SK-MEL-5 (cell line): Measurements from ENCODE around the gene GPX3. TPM values are rescaled to one million over a fixed set of nuclear protein-coding genes. Genes with fewer than 3 reads are reported as not detected.

Source experiments
- DNase-seq: peaks from one replicate; pipeline ENCODE4 v3.0.0-alpha.2; 2016; ENCODE audit warnings: low read depth, low spot score
- in situ Hi-C: cut with HindIII; loops from 2 replicates; pipeline ENCODE4 v1.10.0; 2016; ENCODE audit warnings: low sequenced_read_pairs, high pct_unique_total_duplicates, low pct_unique_long_range_greater_than_20kb
- total RNA-seq: library from RNA; depleted of rRNA; stranded (reverse); fragments of >200 nt; shearing (Covaris generic); gene quantifications from 2 replicates; pipeline ENCODE4 v1.2.3, GENCODE V29; 2014

Gene GPX3
- total RNA-seq, 1 experiment from 2014 or later = 1.2 TPM

DNA sequence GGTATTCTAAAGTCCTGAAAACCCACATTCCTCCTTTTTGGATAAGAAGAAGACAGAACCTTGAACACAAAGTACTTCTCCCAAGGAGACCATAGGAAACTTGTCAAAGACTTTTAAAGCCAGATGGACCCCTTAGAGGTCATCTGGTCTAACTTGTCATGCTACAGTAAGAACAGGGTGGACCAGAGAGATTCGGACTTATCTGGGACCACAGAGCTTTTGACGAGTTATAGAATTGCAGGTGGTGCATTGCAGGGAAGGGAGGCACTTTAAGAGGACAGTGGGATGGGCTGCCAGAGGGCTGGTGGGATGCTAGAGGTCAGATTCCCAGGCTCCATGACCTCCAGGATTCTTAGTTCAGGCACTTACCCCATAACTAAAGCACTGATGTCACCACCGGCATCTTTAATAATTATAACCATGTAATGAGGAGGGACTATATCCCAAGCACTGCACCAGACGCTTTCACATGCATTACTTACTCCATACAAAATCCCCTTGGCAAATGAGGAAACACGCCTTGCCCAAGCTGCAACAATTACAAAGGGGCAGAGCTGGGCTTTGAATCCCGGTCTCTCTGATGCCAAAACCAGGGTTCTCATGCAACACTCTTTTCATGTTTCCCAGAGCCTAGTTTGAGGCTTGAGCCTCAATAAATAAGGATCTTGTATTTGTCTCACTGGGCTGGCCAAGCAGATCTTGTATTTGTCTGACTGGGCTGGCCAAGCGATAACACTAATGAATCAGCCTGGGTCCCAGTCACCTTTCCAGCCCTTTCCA is 12.8 kb upstream of the GPX3 start:
- DNase-seq = no peak
- in situ Hi-C loops = no loop called here

DNA sequence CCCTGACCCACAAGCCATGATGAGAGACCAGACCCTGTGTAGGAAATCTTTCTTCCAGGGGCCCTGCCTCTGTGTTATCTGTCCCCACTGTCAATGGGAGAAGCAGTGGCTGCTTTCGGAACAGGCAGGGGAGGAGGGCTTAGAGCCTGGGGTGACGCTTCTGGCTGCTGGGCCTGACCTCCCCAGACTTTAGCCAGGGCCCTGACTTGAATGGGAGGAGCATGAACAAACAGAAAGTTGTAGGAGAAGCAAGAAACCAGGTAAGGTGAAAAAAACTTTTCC is 12.2 kb upstream of the GPX3 start:
- in situ Hi-C loops = no loop called here
- no peak for DNase-seq

DNA sequence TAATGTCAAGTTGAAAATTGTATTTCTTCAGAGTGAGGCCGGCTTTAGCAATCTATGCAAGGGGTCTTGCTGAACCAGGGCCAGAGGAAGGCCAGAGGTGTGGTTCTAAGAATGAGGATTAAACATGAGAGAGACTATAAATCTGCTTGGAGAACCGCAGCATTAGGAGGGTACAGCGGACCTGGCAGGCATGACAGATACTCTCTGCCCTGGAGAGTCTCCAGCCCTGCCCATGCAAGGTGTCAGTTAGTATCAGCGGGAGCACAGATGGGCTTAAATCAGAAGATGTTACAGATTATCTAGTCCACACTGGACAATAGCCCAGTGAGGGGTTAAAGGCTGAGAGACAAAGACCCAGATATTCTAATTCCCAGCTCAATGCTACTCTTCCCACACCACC is 11.5 kb upstream of the GPX3 start:
- in situ Hi-C loops = no loop called here

DNA sequence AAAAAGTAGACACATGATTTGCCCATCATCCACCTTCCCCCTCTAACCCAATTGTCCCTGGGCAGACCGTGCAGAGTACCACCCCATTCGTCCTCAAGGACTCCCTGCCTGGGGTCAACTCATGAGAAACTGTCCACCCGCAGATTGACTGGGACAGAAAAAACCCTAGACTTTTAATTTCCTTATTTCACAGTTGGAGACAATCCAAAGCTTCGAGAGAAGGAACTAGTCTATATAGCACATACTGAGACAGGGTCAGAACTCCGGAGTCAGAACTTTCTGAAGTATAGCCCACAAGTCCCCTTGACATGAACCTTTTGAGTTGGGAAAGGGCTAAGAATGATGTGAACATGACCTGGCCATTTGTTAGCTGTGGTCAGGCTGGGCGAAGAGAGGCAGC is 7.5 kb upstream of the GPX3 start:
- no peak for DNase-seq
- in situ Hi-C loops = no loop called here

More for the DNA sequence above, 11.5 kb upstream of the GPX3 start:
- no peak for DNase-seq

DNA sequence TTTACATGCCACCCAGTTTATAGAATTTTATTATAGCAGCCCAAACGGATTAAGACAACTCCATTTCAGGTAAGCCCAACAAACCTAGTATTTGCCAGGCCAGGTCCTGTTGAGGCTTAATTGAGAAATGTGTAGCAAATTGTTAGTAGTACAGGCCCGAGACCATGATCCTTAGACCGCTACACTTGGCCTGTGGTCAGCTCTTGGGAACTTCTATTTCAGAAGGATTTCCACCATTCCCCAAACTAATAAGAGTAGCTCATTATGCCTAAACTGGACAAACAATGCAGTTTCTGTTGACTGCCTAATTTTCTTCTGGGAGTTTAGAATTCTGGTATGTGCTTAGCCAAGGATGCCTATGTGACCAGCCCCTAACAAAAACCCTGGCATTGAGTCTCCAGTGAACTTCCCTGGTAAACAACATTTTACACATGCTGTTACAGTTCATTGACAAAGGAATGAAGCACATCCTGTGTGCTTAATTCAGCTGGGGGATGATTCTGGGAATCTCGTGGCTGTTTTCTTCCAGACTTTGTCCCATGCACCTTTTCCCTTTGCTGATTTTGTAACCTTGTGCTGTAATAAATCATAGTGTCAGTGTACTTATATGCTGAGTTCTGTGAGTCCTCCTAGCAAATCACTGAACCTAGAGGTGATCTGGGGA is 5.6 kb upstream of the GPX3 start:
- peak; percentile 31 for DNase-seq
- in situ Hi-C loops = no loop called here

DNA sequence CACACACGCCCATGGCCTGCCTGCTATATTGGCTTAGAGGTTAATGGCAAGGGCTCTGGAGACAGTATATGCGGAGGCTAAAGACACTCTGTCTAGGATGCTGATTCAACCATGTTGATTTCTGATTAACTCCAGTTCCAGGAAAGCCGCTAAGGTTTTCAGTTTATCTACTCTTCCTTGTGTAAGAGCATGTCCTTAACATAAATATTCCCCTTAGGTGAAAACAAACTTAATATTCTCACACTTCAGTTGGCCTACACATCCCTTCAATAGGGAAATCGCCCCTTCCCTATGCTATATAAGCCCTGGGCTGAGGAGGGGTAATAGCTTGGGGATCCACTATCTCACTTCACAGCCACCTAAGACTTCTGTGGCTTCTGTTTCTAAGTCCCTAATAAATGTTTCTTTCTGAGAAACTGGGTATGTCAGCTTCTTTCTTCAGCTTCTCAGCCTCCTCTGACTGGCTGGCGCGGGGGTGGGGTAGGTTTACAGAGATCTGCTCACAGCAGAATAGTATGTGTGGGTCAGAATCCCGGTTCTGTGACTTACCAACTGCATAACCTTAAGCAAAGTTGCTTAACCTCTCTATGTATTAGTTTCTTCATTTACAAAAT is 4.3 kb upstream of the GPX3 start:
- no peak for DNase-seq
- in situ Hi-C loops = no loop called here

DNA sequence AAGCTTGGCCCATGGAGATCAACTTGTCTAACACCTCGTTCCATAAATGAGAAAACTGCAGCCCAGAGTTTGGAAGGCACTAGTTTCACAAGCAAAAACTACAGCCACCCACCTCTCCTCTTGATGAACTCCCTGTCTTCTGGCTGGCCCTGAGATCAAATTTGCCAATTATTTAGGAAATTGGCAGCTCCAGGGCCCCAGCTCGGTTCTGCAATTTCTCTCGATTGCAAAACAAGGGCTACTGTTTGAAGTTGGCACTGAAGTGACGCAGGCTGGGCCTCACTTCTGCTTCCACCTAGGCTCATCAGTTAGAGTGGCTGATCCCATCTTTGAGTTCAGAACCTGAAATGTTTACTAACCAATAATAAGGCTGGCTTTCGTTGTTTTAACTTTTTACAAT is 3.7 kb upstream of the GPX3 start:
- DNase-seq = no peak
- in situ Hi-C loops = no loop called here

DNA sequence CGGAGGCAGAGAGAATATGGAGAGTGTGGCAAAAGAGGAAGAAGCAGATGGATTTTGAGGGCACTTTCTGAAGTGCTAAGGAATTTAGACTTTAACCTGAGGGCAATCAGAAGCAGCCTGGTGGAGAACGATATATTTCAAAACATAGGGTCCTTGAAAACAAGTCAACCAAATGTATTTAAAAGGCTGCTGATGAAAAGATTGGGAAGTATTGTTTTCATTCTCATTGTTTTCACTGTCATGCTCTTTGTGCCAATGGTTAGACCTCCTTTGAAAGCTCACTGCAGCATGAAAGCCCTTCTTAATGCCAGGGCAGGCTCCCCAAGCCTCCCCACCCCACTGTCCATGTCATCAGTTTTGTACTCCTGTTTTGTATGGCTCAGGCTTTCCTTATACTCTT is 2.5 kb upstream of the GPX3 start:
- no peak for DNase-seq
- in situ Hi-C loops = no loop called here

DNA sequence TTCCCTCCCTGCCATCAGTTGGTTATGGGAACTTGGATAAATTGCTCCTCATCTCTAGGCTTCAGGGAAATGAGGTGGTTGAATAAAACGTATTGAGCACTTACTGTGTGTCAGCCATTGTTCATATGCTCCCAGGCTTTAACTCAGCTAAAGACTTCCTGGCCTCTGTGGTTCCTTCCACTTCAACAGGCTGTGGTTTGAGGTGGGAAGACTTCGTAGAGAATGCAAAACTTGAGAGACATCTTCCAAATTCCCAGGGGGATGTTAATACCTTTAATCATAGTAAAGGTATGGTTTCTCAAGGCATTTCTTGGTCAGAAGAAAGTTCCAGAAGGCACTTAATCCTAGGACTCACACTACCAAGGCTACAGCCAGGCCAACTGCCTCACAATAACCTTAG is 1.5 kb upstream of the GPX3 start:
- in situ Hi-C loops = no loop called here
- no peak for DNase-seq

DNA sequence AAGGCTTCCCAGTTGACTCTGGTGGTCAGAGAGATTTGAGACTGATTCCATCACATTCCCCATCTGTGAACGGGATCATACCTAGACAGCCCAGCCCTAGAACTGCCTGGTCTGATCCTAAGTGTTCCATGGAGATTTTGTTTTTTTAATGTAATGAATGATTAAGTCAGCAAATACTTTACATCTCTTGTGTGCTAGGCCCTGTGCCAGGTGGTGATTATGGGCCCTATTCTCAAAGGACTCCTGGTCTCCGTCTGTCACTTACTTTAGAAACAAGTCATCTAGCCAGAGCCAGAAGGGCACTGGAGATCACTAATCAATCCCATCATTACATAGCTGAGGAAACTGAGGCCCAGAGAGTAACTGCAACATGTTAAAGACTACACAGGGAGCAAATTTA is 1.1 kb upstream of the GPX3 start:
- DNase-seq = no peak
- in situ Hi-C loops = no loop called here

DNA sequence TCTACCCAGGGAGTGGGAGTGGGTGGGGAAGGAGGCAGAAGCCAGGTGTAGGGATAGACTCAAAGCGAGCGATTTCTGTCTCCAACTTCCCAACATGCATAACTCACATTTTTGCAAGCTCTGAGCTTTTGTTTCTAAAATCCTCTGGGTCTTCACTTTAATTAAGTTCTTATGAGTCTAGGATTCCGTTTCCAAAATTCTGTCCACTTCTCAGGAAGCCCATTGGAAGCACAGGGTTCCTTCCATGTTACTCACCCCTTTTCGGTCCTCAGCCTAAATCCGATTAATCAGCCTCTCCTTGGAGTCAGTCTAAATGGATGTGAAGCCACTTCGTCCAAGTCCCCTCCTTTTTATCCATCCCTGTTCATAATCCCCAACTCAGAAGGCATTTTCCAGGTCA is 1.4 kb downstream of the GPX3 start:
- DNase-seq = no peak
- in situ Hi-C loops = no loop called here

DNA sequence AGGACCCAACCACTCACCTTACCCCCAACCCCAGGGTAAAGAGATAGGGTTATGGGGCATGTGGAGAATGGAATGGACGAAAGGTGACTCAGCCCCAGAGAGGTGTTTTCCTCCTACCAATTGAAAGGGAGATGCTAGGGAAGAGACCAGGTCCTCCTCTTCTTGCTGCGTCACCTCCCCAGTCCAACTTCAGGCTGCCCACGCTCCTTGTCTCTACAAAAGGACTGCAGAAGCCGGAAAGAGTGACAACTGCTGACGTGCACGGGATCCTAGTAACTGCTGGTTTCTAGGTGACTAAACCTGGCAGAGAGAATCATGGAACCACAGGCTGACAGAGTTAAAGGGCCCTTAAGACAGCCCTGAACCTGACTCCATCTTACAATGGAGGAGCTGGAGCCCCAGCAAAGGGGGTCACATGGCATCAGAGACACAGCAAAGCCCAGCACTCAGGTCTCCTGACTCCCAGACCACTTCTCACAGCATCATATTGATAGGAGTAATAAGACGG is 2.2 kb downstream of the GPX3 start:
- DNase-seq = no peak
- in situ Hi-C loops = no loop called here

DNA sequence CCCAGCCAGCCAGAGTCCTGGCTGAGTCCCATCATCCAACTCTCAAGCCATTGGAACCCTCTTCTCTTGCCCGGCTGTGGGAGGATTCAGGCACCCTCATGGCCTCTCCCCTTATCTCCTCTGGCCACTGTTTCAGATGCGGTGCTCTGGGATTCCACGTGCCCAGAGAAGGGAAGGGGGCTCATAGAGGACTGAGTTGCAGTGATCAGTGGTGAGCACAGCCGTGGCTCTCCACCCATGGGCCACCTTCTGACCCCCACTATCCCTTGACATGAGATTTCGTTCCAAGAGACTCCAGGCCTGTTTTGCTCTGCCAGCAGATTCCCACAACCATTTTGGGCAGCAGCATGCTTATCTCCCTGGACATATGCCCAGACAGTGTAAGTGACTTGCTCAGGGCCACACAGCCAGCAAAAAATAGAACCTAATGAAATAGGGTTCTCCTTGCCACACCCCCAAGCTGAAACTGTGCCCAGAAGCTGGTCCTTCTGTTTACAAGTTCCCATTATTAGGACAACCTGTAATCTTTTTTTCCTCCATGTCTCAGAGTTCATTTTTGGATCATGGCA is 2.7 kb downstream of the GPX3 start:
- in situ Hi-C loops = no loop called here
- no peak for DNase-seq

DNA sequence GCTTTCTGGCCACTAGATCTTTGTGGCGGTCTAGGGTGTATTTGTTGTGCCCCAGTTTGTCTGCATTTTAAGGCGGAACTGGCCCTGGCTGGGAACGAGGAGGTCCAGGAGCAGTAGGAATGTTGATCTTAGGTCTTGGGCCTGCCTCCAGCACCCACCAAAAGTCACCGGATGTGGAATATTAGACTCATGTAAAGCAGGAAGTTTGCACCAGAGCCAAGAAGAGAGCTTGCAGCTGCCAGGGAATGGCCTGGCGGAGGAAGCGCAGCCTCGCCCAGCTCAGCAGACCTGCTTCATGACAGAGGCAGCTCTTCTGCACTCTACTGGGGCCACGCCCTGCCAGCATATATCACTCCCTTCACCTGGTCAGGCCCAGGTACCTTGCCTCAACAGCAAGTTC is 3.3 kb downstream of the GPX3 start:
- in situ Hi-C loops = no loop called here
- no peak for DNase-seq

DNA sequence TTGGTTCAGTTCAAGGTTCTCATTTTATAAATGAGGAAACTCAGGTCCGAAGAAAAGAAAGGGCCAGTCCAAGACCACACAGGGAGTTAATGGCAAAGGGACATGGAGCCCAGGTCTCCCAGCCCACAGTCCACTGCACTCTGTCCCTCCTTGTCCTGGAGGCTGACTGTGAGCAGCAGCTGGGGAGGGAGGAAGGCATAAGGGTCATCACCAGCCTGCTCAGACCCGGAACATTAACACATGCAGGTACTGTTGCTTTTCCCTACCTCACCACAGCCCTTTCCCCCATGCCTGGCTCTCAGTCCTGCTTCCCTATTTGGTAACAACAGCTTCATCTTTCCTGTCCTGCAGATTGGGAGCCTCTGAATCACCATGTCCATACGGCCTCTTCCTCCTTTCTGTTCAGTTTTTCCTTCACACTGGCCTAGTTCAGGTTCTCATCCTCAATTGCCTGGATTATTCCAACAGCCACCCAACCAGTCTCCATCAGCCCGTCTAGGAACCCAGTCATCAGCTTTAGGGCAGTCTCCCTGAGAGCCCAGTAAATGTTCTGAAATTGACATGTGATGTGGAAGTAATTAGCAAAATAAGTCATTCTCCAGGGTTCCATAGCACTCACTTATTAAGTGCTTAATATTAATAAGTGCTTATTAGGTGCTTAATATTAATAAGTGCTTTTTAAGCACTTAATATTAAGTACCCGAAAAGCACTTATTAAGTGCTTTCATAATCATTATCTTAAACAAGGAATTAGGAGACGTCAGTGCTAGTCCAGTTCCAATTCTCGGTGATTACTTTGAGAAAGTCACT is 4.3 kb downstream of the GPX3 start:
- in situ Hi-C loops = no loop called here
- DNase-seq = no peak

DNA sequence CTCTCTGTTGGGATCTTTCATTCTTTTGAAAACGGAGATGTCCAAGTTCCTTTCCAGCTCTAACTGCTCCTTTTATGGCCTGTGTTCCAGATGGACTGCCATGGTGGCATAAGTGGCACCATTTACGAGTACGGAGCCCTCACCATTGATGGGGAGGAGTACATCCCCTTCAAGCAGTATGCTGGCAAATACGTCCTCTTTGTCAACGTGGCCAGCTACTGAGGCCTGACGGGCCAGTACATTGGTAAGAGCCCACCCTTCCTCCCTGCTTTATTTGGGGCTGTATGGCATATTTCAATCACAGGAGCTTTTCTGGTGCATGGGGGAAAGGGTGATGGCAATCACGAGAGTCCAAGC is 4.8 kb downstream of the GPX3 start:
- DNase-seq = no peak
- in situ Hi-C loops = no loop called here

DNA sequence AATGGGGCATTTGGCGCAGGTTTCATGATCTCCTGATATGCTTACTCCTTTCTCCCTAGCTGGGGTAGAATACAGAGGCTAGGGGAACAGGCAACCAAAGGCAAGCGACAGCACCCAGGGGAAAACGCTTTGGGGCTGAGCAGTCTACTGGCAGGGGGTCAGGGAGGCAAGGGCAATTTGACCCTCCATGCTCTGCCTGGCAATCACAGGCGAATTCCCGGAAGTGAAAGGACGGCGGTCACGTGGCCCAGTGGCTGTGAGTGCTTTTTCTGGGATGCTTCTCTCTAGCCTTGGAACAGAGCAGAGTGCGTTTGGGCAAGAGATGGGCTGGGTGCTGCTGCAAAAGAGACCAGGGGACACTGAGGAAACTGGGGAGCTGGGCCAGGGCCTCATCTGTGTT is 5.7 kb downstream of the GPX3 start:
- in situ Hi-C loops = no loop called here
- no peak for DNase-seq

DNA sequence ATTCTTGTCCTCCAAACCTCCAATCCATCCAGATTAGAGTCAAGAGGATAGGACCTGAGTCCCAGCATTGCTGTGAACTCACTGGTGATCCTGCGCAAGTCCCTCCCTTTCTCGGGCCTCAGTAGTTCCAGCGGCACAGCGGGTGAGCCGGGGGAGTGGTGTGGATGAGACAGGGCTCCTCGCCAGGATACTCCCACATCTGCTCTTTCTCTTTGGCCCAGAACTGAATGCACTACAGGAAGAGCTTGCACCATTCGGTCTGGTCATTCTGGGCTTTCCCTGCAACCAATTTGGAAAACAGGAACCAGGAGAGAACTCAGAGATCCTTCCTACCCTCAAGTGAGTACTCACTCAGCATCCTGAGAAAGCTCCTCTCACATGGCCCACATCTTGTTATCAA is 6.3 kb downstream of the GPX3 start:
- in situ Hi-C loops = no loop called here

More for the DNA sequence above, 6.3 kb downstream of the GPX3 start:
- DNase-seq = no peak
